ENCODE measurements around the gene ASL. TPM values are rescaled to one million over a fixed set of nuclear protein-coding genes. Genes with fewer than 3 reads are reported as not detected.

Gene ASL
- total RNA-seq, 1 donor from 2014 or later, result 54.0 TPM

- no peaks in the 10 kb centered on the region for H3K27me3 ChIP-seq
- TF ChIP-seq CTCF (IDR thresholded peaks at IDR 0.05), result no peak
- ATAC-seq (peak; percentile 98), DNase-seq (peak; percentile 77)
- peaks cover 6% of the 10 kb centered on the region for H3K4me1 ChIP-seq
- H3K4me3 ChIP-seq, result no peak overlapping the region
- H3K9me3 ChIP-seq, result no peaks in the 10 kb centered on the region
- H3K36me3 ChIP-seq, result no peaks in the 10 kb centered on the region
- intact Hi-C loops (cut with DNase I), result no loop called here
- H3K27ac ChIP-seq, result peak overlapping the region; percentile 68
Observed at GRCh38 chr7:66050990-66051448, 24.6 kb upstream of the ASL start.

GRCh38 chr7:66052447-66052846 is 23.2 kb upstream of the ASL start:
- DNase-seq (no peak), ATAC-seq (no peak)
- Histone ChIP-seq H3K4me1 (peaks cover 6% of the 10 kb centered on the region), H3K36me3 (no peaks in the 10 kb centered on the region), H3K27me3 (no peaks in the 10 kb centered on the region), H3K27ac (no peak overlapping the region), H3K4me3 (no peak overlapping the region), H3K9me3 (no peaks in the 10 kb centered on the region)
- TF ChIP-seq CTCF (IDR thresholded peaks at IDR 0.05), result no peak
- intact Hi-C loops (cut with DNase I), result no loop called here

GRCh38 chr7:66054063-66054462 is 21.6 kb upstream of the ASL start:
- Histone ChIP-seq H3K27ac (no peak overlapping the region), H3K4me1 (peaks cover 6% of the 10 kb centered on the region), H3K27me3 (no peaks in the 10 kb centered on the region), H3K4me3 (no peak overlapping the region), H3K36me3 (no peaks in the 10 kb centered on the region), H3K9me3 (no peaks in the 10 kb centered on the region)
- no peak for ATAC-seq
- intact Hi-C loops (cut with DNase I), result no loop called here
- no peak for TF ChIP-seq CTCF (IDR thresholded peaks at IDR 0.05)
- no peak for DNase-seq

- H3K9me3 ChIP-seq, result no peaks in the 10 kb centered on the region
- TF ChIP-seq CTCF (IDR thresholded peaks at IDR 0.05), result no peak
- H3K27ac ChIP-seq, result no peak overlapping the region
- intact Hi-C loops (cut with DNase I), result no loop called here
- peaks cover 5% of the 10 kb centered on the region for H3K4me1 ChIP-seq
- H3K4me3 ChIP-seq, result no peak overlapping the region
- no peaks in the 10 kb centered on the region for H3K36me3 ChIP-seq
- no peaks in the 10 kb centered on the region for H3K27me3 ChIP-seq
- no peak for DNase-seq
- no peak for ATAC-seq
Observed at GRCh38 chr7:66055321-66055956, 20.2 kb upstream of the ASL start.

GRCh38 chr7:66060796-66061195 is 14.8 kb upstream of the ASL start:
- no peak for TF ChIP-seq CTCF (IDR thresholded peaks at IDR 0.05)
- ATAC-seq, result no peak

GRCh38 chr7:66069732-66070131 is 5.9 kb upstream of the ASL start:
- H3K36me3 ChIP-seq, result no peaks in the 10 kb centered on the region
- no peaks in the 10 kb centered on the region for H3K4me1 ChIP-seq
- no peak overlapping the region for H3K4me3 ChIP-seq
- no peak overlapping the region for H3K27ac ChIP-seq
- intact Hi-C loops (cut with DNase I), result no loop called here
- DNase-seq (no peak), ATAC-seq (no peak)
- TF ChIP-seq CTCF (IDR thresholded peaks at IDR 0.05), result no peak
- no peaks in the 10 kb centered on the region for H3K27me3 ChIP-seq
- no peaks in the 10 kb centered on the region for H3K9me3 ChIP-seq

More at GRCh38 chr7:66060796-66061195, 14.8 kb upstream of the ASL start:
- no peak overlapping the region for H3K27ac ChIP-seq
- H3K4me3 ChIP-seq, result no peak overlapping the region
- H3K4me1 ChIP-seq, result no peaks in the 10 kb centered on the region
- DNase-seq, result no peak
- H3K27me3 ChIP-seq, result no peaks in the 10 kb centered on the region
- H3K36me3 ChIP-seq, result no peaks in the 10 kb centered on the region
- no peaks in the 10 kb centered on the region for H3K9me3 ChIP-seq
- intact Hi-C loops (cut with DNase I), result no loop called here

Measured in upper lobe of right lung (tissue), 1 donor.